ENCODE results near the gene ZCCHC18. TPM values are rescaled to one million over a fixed set of nuclear protein-coding genes. Genes with fewer than 3 reads are reported as not detected.

Gene ZCCHC18
- total and polyA plus RNA-seq, 9 of the 15 experiments (the other 6 are each of a cell fraction or from before 2014, with no cell fraction given) = not detected

DNA sequence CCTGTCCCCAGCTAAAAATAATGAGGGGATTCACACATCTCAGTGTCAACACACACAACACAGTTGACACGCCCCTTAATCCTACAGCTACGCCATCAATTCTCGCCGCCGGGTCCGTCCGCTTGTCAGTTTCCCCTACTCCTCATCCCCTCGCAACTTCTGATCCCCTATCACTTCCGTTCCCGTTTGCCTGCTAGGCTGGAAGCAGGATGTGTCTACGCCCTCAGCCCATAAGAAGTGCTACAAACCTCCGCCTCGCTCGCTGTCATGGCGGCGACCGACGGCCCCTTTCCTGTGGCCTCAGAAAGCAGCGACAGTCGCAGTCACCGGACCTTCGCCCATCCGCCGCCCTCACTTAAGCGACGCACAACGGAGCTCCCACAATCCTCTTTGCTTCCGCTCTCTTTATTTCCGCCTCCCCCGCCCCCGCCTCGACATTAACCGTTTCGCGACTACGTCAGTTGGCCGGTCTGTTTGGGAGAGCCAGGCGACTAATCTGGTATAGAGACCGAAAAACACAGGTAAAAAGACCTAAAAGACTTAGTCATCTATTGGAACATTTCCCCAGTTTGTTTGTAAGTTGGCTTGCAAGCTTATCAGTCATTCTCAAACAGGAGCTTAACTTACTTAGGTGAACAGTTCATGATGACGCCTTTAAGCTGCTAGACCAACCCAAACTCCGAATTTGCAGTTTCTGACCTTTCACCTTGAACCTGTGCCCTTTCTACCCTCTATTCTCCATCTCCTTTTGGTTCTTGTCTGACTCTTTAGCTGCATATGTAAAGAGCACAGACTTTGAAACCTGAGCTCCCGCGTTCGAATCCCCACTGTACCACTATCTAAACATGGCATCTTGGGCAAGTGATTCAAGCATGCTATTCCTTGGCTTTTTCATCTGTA is 44.6 kb downstream of the ZCCHC18 start, which contains the start of gene SLC25A53 (continued):
- TF ChIP-seq, protein P1, sequence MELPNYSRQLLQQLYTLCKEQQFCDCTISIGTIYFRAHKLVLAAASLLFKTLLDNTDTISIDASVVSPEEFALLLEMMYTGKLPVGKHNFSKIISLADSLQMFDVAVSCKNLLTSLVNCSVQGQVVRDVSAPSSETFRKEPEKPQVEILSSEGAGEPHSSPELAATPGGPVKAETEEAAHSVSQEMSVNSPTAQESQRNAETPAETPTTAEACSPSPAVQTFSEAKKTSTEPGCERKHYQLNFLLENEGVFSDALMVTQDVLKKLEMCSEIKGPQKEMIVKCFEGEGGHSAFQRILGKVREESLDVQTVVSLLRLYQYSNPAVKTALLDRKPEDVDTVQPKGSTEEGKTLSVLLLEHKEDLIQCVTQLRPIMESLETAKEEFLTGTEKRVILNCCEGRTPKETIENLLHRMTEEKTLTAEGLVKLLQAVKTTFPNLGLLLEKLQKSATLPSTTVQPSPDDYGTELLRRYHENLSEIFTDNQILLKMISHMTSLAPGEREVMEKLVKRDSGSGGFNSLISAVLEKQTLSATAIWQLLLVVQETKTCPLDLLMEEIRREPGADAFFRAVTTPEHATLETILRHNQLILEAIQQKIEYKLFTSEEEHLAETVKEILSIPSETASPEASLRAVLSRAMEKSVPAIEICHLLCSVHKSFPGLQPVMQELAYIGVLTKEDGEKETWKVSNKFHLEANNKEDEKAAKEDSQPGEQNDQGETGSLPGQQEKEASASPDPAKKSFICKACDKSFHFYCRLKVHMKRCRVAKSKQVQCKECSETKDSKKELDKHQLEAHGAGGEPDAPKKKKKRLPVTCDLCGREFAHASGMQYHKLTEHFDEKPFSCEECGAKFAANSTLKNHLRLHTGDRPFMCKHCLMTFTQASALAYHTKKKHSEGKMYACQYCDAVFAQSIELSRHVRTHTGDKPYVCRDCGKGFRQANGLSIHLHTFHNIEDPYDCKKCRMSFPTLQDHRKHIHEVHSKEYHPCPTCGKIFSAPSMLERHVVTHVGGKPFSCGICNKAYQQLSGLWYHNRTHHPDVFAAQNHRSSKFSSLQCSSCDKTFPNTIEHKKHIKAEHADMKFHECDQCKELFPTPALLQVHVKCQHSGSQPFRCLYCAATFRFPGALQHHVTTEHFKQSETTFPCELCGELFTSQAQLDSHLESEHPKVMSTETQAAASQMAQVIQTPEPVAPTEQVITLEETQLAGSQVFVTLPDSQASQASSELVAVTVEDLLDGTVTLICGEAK (IDR thresholded peaks at IDR 0.05) = peak; percentile 99
- TF ChIP-seq, protein P1 (CRISPR knock-in tag; IDR thresholded peaks at IDR 0.05) = no peak
- TF ChIP-seq ZFP36 (IDR thresholded peaks at IDR 0.05; ENCODE audit: low read depth, low read length, partially characterized antibody) = no peak
- TF ChIP-seq, protein P2, sequence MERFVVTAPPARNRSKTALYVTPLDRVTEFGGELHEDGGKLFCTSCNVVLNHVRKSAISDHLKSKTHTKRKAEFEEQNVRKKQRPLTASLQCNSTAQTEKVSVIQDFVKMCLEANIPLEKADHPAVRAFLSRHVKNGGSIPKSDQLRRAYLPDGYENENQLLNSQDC (CRISPR knock-in tag; IDR thresholded peaks at IDR 0.05) = no peak
- TF ChIP-seq, protein P3, sequence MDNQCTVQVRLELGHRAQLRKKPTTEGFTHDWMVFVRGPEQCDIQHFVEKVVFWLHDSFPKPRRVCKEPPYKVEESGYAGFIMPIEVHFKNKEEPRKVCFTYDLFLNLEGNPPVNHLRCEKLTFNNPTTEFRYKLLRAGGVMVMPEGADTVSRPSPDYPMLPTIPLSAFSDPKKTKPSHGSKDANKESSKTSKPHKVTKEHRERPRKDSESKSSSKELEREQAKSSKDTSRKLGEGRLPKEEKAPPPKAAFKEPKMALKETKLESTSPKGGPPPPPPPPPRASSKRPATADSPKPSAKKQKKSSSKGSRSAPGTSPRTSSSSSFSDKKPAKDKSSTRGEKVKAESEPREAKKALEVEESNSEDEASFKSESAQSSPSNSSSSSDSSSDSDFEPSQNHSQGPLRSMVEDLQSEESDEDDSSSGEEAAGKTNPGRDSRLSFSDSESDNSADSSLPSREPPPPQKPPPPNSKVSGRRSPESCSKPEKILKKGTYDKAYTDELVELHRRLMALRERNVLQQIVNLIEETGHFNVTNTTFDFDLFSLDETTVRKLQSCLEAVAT (IDR thresholded peaks at IDR 0.05) = peak in 1 of 2 experiments; percentile 92; a peak in 1 of 4 replicates
- TF ChIP-seq MEF2D (tag; conservative IDR thresholded peaks at IDR 0.05; ENCODE audit: low read depth) = peak; percentile 70; the same call in 1 of the 2 replicates
- peak; percentile 77; the same call in 1 of the 2 replicates for TF ChIP-seq NBN (IDR thresholded peaks at IDR 0.05; ENCODE audit: low read depth)
- no peak for TF ChIP-seq U2AF1 (optimal IDR thresholded peaks at IDR 0.05; ENCODE audit: low read depth, low read length)
- TF ChIP-seq ARNT (IDR thresholded peaks at IDR 0.05) = 0 out of 4 replicates have a peak, but pooled peaks have one; percentile 26 to 63
- TF ChIP-seq NCOA1 (IDR thresholded peaks at IDR 0.05; ENCODE audit: low read depth) = peak; percentile 99
- peak; percentile 61; the same call in 1 of the 2 replicates for TF ChIP-seq DMBX1 (CRISPR knock-in tag; IDR thresholded peaks at IDR 0.05; ENCODE audit: borderline replicate concordance)
- peak; percentile 79 for TF ChIP-seq CTBP1 (IDR thresholded peaks at IDR 0.05; ENCODE audit: borderline replicate concordance)
- TF ChIP-seq, protein P4, sequence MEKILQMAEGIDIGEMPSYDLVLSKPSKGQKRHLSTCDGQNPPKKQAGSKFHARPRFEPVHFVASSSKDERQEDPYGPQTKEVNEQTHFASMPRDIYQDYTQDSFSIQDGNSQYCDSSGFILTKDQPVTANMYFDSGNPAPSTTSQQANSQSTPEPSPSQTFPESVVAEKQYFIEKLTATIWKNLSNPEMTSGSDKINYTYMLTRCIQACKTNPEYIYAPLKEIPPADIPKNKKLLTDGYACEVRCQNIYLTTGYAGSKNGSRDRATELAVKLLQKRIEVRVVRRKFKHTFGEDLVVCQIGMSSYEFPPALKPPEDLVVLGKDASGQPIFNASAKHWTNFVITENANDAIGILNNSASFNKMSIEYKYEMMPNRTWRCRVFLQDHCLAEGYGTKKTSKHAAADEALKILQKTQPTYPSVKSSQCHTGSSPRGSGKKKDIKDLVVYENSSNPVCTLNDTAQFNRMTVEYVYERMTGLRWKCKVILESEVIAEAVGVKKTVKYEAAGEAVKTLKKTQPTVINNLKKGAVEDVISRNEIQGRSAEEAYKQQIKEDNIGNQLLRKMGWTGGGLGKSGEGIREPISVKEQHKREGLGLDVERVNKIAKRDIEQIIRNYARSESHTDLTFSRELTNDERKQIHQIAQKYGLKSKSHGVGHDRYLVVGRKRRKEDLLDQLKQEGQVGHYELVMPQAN (IDR thresholded peaks at IDR 0.05; ENCODE audit: borderline replicate concordance) = peak; percentile 72; the same call in 1 of the 2 replicates
